HEK293T (cell line): Measurements from ENCODE around the gene SPCS1.

Experiments used
- FOXA1 ChIP-seq: fragments of 450-650 bp; IDR thresholded peaks from 2 replicates; pipeline ENCODE4 v1.6.1; 2016; ENCODE audit warnings: mild to moderate bottlenecking
- FOXK2 ChIP-seq: fragments of 450-650 bp; IDR thresholded peaks from 2 replicates; pipeline ENCODE4 v1.6.1; 2016; ENCODE audit warnings: mild to moderate bottlenecking
- FOXM1 ChIP-seq: fragments of 450-650 bp; IDR thresholded peaks from 2 replicates; pipeline ENCODE4 v1.6.1; 2017; ENCODE audit warnings: mild to moderate bottlenecking, borderline replicate concordance
- SP1 ChIP-seq: fragments of 450-650 bp; IDR thresholded peaks from 2 replicates; pipeline ENCODE4 v1.6.1; 2017

GRCh38 chr3:52685285-52685708, 20.6 kb upstream of the SPCS1 start:
- TF ChIP-seq FOXK2 (no peak), FOXA1 (no peak), SP1 (no peak), FOXM1 (0 out of 2 replicates have a peak, but pooled peaks have one; percentile 48)
